Endodermal cell (in vitro differentiated cells): ENCODE results near the gene TLE1. TPM values are rescaled to one million over a fixed set of nuclear protein-coding genes. Genes with fewer than 3 reads are reported as not detected.

Experiments used
- DNase-seq: peaks from one replicate; pipeline ENCODE4 v3.0.0-alpha.2; 2017
- H3K27ac ChIP-seq: 2 replicates; pipeline ENCODE4 v1.5.1; 2013; ENCODE audit warnings: mild to moderate bottlenecking, low read depth, low read length, moderate library complexity
- H3K27me3 ChIP-seq: 2 replicates; pipeline ENCODE4 v1.6.1; 2013; ENCODE audit warnings: mild to moderate bottlenecking, low read length, moderate library complexity; ENCODE audit not compliant: insufficient read depth, control insufficient read depth, poor library complexity, severe bottlenecking
- H3K36me3 ChIP-seq: 2 replicates; pipeline ENCODE4 v1.7.0; 2013; ENCODE audit warnings: mild to moderate bottlenecking, low read length, moderate library complexity; ENCODE audit not compliant: control insufficient read depth, insufficient read depth
- H3K4me1 ChIP-seq: one replicate; pipeline ENCODE4 v1.7.0; 2013; ENCODE audit warnings: low read length; ENCODE audit not compliant: control insufficient read depth, insufficient read depth
- H3K4me3 ChIP-seq: 2 replicates; pipeline ENCODE4 v1.5.1; 2013; ENCODE audit warnings: mild to moderate bottlenecking, low read length, moderate library complexity
- H3K9ac ChIP-seq: 2 replicates; pipeline ENCODE4 v1.6.1; 2013; ENCODE audit warnings: mild to moderate bottlenecking, low read length, moderate library complexity; ENCODE audit not compliant: poor library complexity, severe bottlenecking; ENCODE audit errors: extremely low read depth
- H3K9me3 ChIP-seq: 2 replicates; pipeline ENCODE4 v1.6.1; 2013; ENCODE audit warnings: mild to moderate bottlenecking, low read length, moderate library complexity; ENCODE audit not compliant: control insufficient read depth
- H3K27ac Mint-ChIP-seq: 2 replicates; pipeline ENCODE4 v1.8.0; 2020; ENCODE audit warnings: mixed read lengths
- H3K27me3 Mint-ChIP-seq: 2 replicates; pipeline ENCODE4 v1.8.0; 2021; ENCODE audit warnings: mild to moderate bottlenecking, mixed read lengths; ENCODE audit not compliant: insufficient read depth
- H3K36me3 Mint-ChIP-seq: 2 replicates; pipeline ENCODE4 v1.8.0; 2020; ENCODE audit warnings: low read depth, mixed read lengths
- H3K4me1 Mint-ChIP-seq: 2 replicates; pipeline ENCODE4 v1.8.0; 2020; ENCODE audit warnings: mixed read lengths
- H3K4me3 Mint-ChIP-seq: 2 replicates; pipeline ENCODE4 v1.8.0; 2020; ENCODE audit warnings: mild to moderate bottlenecking, moderate library complexity, mixed read lengths
- H3K9me3 Mint-ChIP-seq: 2 replicates; pipeline ENCODE4 v1.8.0; 2020; ENCODE audit warnings: mild to moderate bottlenecking, mixed read lengths
- CTCF ChIP-seq: fragments of 200-600 bp; sonication (generic); conservative IDR thresholded peaks from 2 replicates; pipeline ENCODE4 v1.5.0; 2021; ENCODE audit warnings: antibody characterized with exemption, mild to moderate bottlenecking
- WGBS, 2 experiments: methylation state at CpG; one replicate each; pipeline versions ENCODE4 v1.1.5 to v1.1.7; 2013; ENCODE audit warnings: missing lambda C conversion rate in 2 of 2, mixed read lengths in 1 of 2; ENCODE audit not compliant: insufficient coverage in 1 of 2, insufficient read length in 1 of 2; 5-methylcytosine and 5-hydroxymethylcytosine counted together
- total RNA-seq, 2 donors: library from RNA; stranded (reverse); fragmentation: NEBNext Ultra II Directional in 1 of 2; extraction: Animal tissue kit (Norgen Biotek cat#: 25700) in 1 of 2; gene quantifications; 2 replicates in 1 of 2; 3 replicates in 1 of 2; pipeline ENCODE4 v1.2.1, GENCODE V29; 2021

The TLE1 gene
- total RNA-seq, 2 donors from 2014 or later, result 49.7 to 73.5 TPM

GRCh38 chr9:81621118-81621517, 68.2 kb downstream of the TLE1 start:
- H3K4me3 Mint-ChIP-seq, result no peak overlapping the region
- Histone ChIP-seq H3K4me3 (no peak overlapping the region), H3K27ac (peak overlapping the region; percentile 55), H3K27me3 (no peaks in the 10 kb centered on the region), H3K4me1 (peaks cover 13% of the 10 kb centered on the region), H3K9me3 (no peaks in the 10 kb centered on the region), H3K9ac (no peak overlapping the region), H3K36me3 (peaks cover 50% of the 10 kb centered on the region)
- DNase-seq, result no peak
- H3K27ac Mint-ChIP-seq, result no peak overlapping the region
- H3K9me3 Mint-ChIP-seq, result no peaks in the 10 kb centered on the region
- 89 to 100% methylated on average over 2 of the region's 2 CpGs for WGBS, 2 experiments
- TF ChIP-seq CTCF, result no peak
- H3K36me3 Mint-ChIP-seq, result peaks cover 38% of the 10 kb centered on the region
- H3K27me3 Mint-ChIP-seq, result no peaks in the 10 kb centered on the region
- peaks cover 33% of the 10 kb centered on the region for H3K4me1 Mint-ChIP-seq

- no peak for TF ChIP-seq CTCF
- H3K27me3 ChIP-seq, result no peaks in the 10 kb centered on the region
- 92 to 97% methylated on average over 5 of the region's 5 CpGs for WGBS, 2 experiments
- no peak overlapping the region for H3K27ac Mint-ChIP-seq
- H3K27me3 Mint-ChIP-seq, result no peaks in the 10 kb centered on the region
- no peak overlapping the region for H3K4me3 Mint-ChIP-seq
- peaks cover 13% of the 10 kb centered on the region for H3K4me1 ChIP-seq
- no peaks in the 10 kb centered on the region for H3K9me3 ChIP-seq
- H3K4me1 Mint-ChIP-seq, result peaks cover 29% of the 10 kb centered on the region
- H3K27ac ChIP-seq, result no peak overlapping the region
- peaks cover 47% of the 10 kb centered on the region for H3K36me3 Mint-ChIP-seq
- H3K9ac ChIP-seq, result no peak overlapping the region
- H3K9me3 Mint-ChIP-seq, result no peaks in the 10 kb centered on the region
- no peak overlapping the region for H3K4me3 ChIP-seq
- DNase-seq, result no peak
- peaks cover 57% of the 10 kb centered on the region for H3K36me3 ChIP-seq
Observed at GRCh38 chr9:81620002-81620390, 69.4 kb downstream of the TLE1 start.

GRCh38 chr9:81619353-81620001, 69.9 kb downstream of the TLE1 start:
- Histone ChIP-seq H3K36me3 (peaks cover 60% of the 10 kb centered on the region), H3K9ac (no peak overlapping the region), H3K4me1 (peaks cover 13% of the 10 kb centered on the region), H3K9me3 (no peaks in the 10 kb centered on the region), H3K4me3 (no peak overlapping the region), H3K27me3 (no peaks in the 10 kb centered on the region), H3K27ac (no peak overlapping the region)
- TF ChIP-seq CTCF, result no peak
- no peak overlapping the region for H3K4me3 Mint-ChIP-seq
- no peak for DNase-seq
- no peaks in the 10 kb centered on the region for H3K9me3 Mint-ChIP-seq
- 96 to 100% methylated on average over 2 to 3 of the region's 3 CpGs for WGBS, 2 experiments
- H3K4me1 Mint-ChIP-seq, result peaks cover 29% of the 10 kb centered on the region
- H3K27ac Mint-ChIP-seq, result no peak overlapping the region
- no peaks in the 10 kb centered on the region for H3K27me3 Mint-ChIP-seq
- H3K36me3 Mint-ChIP-seq, result peaks cover 51% of the 10 kb centered on the region
